ENCODE results near the gene TNNT2. TPM values are rescaled to one million over a fixed set of nuclear protein-coding genes. Genes with fewer than 3 reads are reported as not detected.

TNNT2 gene
- total and polyA plus RNA-seq, 8 donors = 0.06 to 7.0 (median 0.99) TPM

DNA sequence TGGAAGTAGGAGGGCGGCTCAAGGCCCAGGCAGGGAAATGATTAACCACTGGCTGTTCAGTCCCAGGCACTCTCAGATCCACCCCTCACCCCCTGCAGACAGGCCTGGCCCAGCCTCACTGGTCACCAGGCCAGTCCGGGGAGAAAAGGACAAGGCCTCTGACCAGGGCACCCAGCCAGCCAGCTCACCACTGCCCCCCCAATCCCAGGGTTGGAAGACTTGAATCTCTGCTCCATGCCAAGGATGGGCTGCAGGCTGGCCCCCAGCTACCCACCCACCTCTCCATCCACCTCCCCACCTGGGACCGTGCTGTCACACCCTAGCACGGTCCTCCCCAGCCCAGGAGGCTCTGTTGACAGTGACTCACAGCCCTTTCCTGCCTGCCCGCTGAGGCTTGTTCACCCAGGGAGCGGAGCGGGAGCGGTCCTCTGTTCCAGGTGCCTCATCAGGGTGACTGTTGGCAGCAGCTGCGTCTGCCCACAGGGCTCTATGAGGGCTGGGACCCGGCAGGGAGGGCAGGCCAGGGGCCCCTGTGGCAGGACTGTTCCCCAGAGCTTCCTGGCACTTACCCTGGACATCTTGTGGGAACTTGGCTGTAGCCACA is 19.5 kb upstream of the TNNT2 start:
- TF ChIP-seq, protein P1, sequence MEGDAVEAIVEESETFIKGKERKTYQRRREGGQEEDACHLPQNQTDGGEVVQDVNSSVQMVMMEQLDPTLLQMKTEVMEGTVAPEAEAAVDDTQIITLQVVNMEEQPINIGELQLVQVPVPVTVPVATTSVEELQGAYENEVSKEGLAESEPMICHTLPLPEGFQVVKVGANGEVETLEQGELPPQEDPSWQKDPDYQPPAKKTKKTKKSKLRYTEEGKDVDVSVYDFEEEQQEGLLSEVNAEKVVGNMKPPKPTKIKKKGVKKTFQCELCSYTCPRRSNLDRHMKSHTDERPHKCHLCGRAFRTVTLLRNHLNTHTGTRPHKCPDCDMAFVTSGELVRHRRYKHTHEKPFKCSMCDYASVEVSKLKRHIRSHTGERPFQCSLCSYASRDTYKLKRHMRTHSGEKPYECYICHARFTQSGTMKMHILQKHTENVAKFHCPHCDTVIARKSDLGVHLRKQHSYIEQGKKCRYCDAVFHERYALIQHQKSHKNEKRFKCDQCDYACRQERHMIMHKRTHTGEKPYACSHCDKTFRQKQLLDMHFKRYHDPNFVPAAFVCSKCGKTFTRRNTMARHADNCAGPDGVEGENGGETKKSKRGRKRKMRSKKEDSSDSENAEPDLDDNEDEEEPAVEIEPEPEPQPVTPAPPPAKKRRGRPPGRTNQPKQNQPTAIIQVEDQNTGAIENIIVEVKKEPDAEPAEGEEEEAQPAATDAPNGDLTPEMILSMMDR (IDR thresholded peaks at IDR 0.05) = no peak
- ATAC-seq = peak; percentile 78 to 86 (median 83)
- 13 to 18% methylated on average over 10 of the region's 10 CpGs for WGBS, 2 donors
- H3K27me3 ChIP-seq = no peaks in the 10 kb centered on the region
- peak overlapping the region in 2 of 4 donors; percentile 57 to 86 for H3K4me3 ChIP-seq
- DNase-seq = peak; percentile 84 to 94 (median 90)
- intact Hi-C loops (cut with DNase I) = no loop called here
- no peak for FAIRE-seq
- H3K4me1 ChIP-seq = peaks cover 16 to 29% (median 28%) of the 10 kb centered on the region in 3 donors
- H3K36me3 ChIP-seq = no peaks in the 10 kb centered on the region
- H3K27ac ChIP-seq = peak overlapping the region; percentile 74 to 95 (median 88)
- H3K9me3 ChIP-seq = no peaks in the 10 kb centered on the region

DNA sequence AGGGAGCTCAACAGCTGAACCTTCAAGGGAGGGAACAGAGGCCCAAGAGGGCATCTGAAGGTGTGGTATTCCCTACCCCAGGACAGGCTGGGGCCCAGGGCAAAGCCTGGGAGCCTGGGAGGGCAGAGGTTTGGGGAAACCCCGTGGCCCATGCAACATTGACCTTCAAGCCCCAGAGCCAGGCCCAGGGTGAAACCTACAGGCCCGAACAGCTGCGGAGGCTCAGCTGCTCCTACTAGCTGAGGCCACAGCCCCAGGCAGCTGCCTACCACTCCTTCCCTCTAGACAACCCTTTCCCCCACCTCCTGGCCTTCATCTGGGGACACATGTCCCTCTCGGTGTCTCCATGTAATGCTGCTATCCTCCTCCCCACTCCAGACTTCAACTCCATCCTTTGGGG is 18.5 kb upstream of the TNNT2 start:
- WGBS, 2 donors = 26 to 34% methylated on average over 4 of the region's 4 CpGs
- peak overlapping the region in 1 of 4 donors; percentile 86 for H3K4me3 ChIP-seq
- FAIRE-seq (no peak), DNase-seq (peak in 2 of 6 donors; percentile 38 to 60), ATAC-seq (peak in 1 of 4 donors; percentile 6)
- H3K9me3 ChIP-seq = no peaks in the 10 kb centered on the region
- intact Hi-C loops (cut with DNase I) = no loop called here
- no peaks in the 10 kb centered on the region for H3K27me3 ChIP-seq
- H3K4me1 ChIP-seq = peaks cover 16 to 29% (median 28%) of the 10 kb centered on the region in 3 donors
- peak overlapping the region; percentile 74 to 95 (median 88) for H3K27ac ChIP-seq
- TF ChIP-seq, protein P1 (IDR thresholded peaks at IDR 0.05) = no peak
- H3K36me3 ChIP-seq = no peaks in the 10 kb centered on the region

DNA sequence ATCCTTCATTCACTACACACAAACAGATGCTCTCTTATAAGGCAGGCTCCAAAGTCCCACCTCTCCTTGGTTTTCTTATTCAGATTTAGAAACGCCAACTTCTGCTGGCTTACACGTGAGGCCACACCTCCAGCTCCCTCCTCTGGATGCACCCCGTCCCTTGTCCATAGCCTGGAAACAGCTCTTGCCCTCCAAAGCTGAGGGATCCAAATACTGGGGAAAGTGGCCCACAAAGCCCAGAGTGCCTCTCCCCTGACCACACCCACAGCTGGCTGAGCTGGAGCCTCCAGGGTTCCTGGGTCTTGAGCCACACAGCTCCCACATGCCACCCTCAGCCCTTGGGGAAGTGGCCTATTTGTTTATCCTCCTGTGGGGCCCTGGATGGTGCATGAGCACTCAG is 17.1 kb upstream of the TNNT2 start:
- ATAC-seq (no peak), FAIRE-seq (no peak), DNase-seq (no peak)
- Histone ChIP-seq H3K27ac (peak overlapping the region in 1 of 4 donors; percentile 90), H3K27me3 (no peaks in the 10 kb centered on the region), H3K36me3 (no peaks in the 10 kb centered on the region), H3K4me3 (no peak overlapping the region), H3K4me1 (peaks cover 10 to 28% (median 25%) of the 10 kb centered on the region in 3 donors), H3K9me3 (no peaks in the 10 kb centered on the region)
- intact Hi-C loops (cut with DNase I) = no loop called here
- WGBS, 2 donors = 43 to 45% methylated on average over 3 of the region's 3 CpGs
- TF ChIP-seq, protein P1 (IDR thresholded peaks at IDR 0.05) = no peak

DNA sequence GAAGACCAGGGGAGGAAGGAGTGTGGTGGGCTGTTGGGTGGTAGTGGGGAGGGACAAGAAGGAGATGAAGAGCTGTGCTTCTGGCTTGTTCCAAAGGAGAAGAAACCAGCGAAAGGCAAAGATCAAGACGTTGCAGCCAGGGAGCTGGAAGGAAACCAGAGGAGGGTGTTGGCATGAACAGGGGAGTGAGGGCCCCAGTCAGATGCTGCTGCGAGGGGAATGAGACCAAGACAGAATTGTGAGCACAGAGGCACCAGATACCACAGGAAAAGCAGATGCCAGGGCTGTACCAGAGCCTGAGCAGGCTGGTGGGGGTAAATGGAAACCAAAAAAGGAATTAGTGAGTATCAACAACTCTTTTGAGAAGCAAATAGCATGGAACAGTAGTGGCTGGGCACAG is 15.6 kb upstream of the TNNT2 start:
- WGBS, 2 donors = 86 to 89% methylated on average over 3 of the region's 3 CpGs
- H3K27ac ChIP-seq = no peak overlapping the region
- DNase-seq (no peak), ATAC-seq (no peak), FAIRE-seq (no peak)
- peaks cover 0 to 7% (median 0%) of the 10 kb centered on the region in 3 donors for H3K36me3 ChIP-seq
- no peaks in the 10 kb centered on the region for H3K9me3 ChIP-seq
- H3K27me3 ChIP-seq = no peaks in the 10 kb centered on the region
- no peak overlapping the region for H3K4me3 ChIP-seq
- TF ChIP-seq, protein P1 (IDR thresholded peaks at IDR 0.05) = no peak
- intact Hi-C loops (cut with DNase I) = no loop called here
- peaks cover 10 to 28% (median 25%) of the 10 kb centered on the region in 3 donors for H3K4me1 ChIP-seq
